ENCODE results near the gene KCTD14.
A peak's percentile ranks its signal among the peaks of the same experiment; 100 is the strongest.
"Not testable (repeated sequence)": the region's sequence is repeated elsewhere in the genome, so short reads cannot be mapped to it uniquely, and the experiment has no call there.

The KCTD14 gene, protein sequence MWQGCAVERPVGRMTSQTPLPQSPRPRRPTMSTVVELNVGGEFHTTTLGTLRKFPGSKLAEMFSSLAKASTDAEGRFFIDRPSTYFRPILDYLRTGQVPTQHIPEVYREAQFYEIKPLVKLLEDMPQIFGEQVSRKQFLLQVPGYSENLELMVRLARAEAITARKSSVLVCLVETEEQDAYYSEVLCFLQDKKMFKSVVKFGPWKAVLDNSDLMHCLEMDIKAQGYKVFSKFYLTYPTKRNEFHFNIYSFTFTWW

DNA sequence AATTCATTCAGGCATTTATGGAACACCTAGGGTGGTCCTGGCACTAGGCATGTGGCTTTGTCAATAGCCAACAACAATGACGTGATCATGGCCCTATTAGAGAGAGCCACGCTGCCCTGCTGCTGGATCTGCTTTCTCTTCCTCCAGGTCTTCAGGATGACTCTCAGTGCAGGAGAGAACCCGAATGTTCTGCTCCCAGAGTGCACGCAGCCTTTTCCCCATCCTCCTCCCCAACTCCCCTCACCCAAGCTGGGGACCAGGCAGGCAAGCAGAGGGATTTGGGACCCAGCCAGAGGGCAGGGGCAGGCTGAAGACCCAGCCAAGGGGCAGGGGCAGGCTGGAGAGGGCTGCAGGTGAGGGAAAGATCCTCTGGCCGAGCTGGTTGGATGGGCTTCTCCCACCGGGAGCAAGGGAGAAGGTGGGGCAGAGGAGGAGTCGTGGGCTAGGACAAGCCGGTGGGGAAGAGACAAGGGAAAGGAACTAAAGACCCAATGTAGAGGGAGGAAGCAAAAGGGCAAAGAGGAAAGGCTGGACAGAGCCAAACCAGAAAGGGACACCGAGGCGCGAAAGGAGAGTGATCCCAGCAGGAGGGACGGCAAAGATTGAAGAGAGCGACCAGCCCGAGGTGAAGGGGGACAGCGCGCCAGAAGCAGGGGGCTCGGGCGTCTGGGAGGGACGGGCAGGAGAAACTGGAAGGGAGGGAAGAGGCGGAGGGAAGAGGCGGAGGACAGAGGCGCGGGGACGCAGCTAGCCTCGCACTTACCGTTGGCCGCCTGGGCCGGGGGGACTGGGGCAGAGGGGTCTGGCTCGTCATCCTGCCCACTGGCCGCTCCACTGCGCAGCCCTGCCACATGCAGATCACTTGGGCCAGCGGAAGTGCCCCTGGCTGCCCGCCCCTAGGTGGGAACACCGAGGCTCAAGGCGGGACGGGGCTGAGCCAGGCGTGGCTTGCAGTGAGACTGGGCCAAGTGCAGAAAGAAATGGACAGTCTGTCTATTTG, at the start of gene KCTD14:
Gene KCTD14 (minus strand): TSS at position 880 of the 1,000 bp plus-strand sequence. CDS start 27 bp downstream, at position 853.
- peak; percentile 50 for DNase-seq (ENCODE audit: low spot score)

DNA sequence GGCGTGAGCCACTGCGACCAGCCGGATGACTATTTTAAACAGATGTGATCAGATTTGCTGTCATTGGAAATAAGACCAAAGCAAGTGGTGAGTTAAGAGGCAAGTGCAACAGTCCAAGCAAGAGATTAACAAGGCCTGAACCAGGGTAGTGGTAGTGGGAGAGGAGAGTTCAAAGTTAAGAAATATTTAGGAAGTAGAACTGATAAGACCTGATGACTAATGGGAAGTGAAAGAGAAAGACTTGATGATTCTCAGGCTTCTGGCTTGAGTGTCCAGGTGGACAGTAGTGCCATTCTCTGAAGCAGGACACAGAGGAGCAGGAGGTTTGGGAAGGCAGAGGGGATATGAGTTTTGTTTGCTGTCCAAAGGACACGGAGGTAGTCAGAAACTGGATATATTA, 49.4 kb upstream of the KCTD14 start:
- no peak for DNase-seq (ENCODE audit: low spot score)

DNA sequence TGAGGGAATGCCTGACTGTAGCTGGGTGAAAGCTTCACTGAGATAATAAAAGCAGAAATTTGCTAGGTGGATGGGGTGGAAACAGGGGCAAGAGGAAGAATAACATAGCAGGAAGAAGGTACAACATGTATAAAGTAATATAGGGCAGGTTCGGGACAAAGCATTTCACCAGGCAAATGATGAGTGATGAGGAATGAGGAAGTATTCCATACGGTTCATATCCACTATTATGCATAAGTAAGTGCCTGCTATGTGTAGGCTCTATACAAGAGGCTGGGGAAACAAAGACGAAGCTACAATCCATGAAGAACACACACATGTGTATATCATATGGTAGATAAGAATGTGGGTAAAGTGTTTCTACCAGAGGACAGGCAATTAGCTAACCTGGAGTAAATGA, 48.6 kb upstream of the KCTD14 start:
- DNase-seq (ENCODE audit: low spot score), result no peak

DNA sequence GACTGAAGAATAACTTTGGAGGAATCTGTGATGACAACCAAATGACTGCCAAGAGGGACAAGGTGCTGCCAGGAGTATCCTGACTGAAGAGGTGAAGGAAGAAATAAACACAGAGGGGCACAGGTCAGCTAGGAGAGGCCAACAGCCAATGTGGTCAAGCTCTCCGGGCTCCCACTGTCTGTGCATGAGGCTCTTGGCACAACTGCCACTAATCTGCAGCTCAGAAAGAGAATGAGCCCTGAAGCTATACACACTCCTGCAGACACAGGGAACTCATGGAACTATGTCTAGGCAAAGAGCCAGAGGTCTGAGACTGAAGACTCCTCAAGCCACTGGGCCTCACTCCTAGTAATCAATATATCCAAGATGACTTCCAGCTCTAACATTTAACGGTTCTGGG, 47.5 kb upstream of the KCTD14 start:
- DNase-seq (ENCODE audit: low spot score), result no peak

DNA sequence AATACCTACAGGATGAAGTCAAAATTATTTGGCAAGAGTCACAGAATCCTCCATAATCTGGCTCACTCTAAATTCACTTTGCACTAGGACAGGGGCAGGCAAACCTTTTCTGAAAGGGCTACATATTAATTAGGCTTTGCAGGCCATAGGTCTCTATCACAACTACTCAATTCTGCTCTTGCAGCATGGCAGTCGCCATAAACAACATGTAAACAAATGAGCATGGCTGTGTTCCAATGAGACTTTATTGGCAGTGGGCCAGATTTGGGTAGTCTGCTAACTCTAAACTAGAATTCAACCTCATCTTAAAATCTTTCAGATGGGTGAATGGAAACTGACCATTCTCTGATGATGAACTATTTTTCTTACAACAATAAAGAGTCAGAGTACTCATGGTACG, 46.4 kb upstream of the KCTD14 start:
- no peak for DNase-seq (ENCODE audit: low spot score)

DNA sequence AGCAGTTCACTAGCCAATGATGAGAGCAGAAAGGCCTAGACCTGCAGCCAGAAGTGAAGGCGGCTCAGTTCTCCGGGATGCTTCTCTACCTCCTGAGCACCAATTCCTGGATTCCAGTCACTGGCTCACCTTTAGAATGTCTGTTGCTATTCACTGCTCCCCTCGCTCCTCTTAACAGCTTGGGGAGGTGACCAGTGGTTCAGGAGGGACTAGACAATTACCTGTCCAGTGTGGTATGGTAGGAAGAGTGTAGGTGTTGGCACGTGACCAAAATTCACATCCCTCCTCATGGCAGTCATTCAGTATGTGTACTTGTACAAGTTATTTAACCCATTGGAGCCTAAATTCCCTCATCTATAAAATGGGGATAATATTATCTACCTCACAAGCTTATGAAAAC, 44.6 kb upstream of the KCTD14 start:
- no peak for DNase-seq (ENCODE audit: low spot score)

DNA sequence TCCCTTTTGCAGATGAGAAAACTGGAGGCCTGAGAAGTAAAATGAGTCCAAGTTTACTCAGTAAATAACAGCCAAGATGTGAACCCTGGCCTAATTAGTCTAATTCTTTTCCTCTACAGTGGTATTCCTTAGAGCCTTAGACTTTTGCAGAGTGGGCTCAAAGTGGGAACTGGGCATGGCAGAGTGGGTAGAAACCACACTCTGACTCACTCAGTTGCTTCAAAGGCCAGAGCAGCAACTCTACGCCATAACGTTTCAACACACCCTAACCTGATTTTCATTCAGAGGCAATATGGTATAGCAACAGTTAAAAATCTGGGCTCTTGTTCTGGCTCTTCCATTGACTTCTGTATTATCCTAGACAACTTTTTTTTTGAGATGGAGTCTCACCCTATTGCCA, 43.4 kb upstream of the KCTD14 start:
- no peak for DNase-seq (ENCODE audit: low spot score)

DNA sequence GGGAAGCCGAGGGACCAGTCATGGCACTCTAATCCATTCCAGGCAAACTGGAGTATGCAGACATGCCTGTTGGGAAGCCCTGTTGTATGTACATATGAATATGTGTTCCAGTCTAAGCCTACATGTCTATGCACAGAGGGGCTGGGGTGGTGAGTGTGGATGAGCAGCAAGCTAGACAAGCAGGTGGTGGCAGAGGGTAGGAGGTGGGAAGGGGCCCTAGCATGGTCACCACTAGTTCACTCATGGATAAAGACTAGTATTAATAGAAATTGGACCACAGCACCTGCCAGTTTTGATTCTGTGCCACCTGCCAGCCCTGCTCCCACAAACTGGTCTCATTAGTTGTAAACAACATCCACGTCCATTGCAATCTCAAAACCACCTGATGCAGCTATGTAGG, 42.1 kb upstream of the KCTD14 start:
- no peak for DNase-seq (ENCODE audit: low spot score)

DNA sequence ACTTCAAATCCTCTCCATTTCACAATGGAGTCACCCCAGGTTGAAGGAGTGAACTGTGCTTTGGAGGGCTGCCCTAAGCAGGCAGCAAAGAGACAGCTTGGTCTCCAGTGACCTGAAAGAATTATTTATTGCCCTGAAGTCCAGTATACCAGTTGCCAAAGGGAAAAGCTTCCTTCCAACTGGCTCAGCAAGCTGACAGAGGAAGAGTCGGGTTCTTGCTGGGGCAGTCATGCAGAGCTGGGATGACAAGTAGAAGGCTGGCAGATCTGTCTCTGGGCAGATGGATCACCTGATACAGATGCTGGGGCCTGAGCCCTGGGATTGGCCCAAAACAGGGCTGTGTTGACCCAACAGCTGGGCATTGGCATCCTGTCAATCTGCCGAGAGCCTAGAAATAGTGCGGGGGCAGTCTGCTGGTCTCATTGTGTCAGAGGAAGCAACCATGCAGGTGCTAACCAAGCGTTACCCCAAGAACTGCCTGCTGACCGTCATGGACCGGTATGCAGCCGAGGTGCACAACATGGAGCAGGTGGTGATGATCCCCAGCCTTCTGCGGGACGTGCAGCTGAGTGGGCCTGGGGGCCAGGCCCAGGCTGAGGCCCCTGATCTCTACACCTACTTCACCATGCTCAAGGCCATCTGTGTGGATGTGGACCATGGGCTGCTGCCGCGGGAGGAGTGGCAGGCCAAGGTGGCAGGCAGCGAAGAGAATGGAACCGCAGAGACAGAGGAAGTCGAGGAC, 40.5 kb upstream of the KCTD14 start, which contains the start of gene THRSP:
Gene THRSP (plus strand): TSS at position 422 of the 742 bp plus-strand sequence. CDS start 21 bp downstream, at position 443.
- no peak for DNase-seq (ENCODE audit: low spot score)

DNA sequence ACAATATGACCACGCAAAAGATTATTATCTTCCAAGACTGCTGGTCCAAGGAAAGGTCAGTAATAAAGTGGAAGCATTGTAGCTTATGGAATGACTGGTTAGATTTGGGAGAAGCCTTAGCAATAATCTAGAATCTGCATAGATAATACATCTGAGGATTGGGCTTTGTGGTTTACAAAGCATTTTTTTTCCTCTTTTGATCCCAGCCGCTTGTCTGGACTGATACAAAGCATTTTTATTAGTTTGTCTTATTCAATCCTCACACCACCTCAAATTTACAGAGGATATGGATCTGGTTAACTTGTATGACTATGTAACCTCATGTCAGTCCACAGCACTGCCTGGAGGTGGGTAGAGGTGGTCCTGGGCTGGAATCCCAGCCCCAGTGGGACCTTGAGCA, 39.6 kb upstream of the KCTD14 start:
- no peak for DNase-seq (ENCODE audit: low spot score)

DNA sequence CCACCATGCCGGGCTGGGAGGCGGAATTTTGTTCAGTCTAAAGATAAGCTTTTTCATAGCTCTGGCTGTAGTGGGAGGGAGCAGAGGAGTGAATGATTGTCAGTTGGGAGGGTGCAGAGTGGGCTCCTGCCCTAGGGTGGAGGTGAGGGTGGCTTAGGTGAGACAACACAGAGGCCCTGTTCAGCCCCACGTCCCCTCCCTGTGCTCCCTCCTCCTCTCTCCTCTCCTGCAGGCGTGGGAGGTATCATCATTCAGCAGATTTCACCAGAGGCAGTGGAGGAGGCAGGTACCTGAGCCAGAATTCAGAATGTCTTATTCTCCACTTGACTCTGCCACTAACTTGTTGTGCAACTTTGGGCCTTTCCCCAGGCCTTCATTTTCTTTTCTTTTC, 38.8 kb upstream of the KCTD14 start:
- no peak for DNase-seq (ENCODE audit: low spot score)

DNA sequence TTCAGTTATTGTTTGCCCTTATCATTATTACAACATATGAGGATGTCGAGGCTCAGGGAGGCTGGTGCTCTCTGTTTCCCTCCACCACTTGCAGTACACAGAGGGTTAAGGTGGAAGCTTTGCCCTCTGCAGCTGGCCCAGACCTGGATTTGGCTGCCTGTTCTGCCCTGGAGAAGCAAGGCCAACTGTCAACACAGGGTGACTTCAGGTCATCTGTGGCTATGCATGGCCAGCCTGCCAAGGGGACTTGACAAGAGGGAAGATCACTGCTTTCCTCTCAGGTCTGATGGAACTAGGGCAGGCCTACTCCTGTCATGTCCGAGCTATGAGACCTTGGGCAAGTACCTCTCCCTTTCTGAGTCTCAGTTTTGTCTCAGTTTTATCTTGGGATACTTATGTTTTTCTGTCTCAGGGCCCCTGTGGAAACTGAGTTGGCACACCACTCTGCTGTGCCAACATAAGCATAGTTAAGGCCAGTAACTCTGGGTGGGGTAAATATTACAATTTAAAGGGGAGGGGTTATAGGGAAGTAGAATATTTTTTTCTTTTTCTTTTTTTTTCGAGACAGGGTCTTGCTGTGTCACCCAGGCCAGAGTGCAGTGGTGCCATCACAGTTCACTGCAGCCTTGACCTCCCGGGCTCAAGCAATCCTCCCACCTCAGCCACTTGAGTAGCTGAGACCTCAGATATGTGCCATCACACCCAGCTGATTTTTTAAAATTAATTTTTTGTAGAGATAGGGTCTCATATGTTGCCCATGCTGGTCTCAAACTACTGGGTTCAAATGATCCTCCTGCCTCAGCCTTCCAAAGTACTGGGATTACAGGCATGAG, 38.2 kb upstream of the KCTD14 start:
- no peak for DNase-seq (ENCODE audit: low spot score)

DNA sequence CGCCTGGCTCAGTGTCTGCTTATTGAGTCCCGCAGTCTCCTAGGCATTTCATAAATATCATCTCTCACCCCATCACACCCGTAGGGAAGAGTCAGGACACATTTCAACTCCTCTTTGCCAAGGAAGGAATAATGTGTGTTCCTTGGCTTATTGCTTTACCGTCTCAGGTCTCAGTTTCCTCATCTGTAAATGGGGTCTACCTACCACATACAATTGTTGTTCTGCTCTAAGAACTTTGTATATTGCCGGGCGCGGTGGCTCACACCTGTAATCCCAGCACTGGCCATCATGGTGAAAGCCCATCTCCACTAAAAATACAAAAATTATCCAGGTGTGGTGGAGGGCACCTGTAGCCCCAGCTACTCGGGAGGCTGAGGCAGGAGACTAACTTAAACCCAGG, 37.5 kb upstream of the KCTD14 start:
- no peak for DNase-seq (ENCODE audit: low spot score)

DNA sequence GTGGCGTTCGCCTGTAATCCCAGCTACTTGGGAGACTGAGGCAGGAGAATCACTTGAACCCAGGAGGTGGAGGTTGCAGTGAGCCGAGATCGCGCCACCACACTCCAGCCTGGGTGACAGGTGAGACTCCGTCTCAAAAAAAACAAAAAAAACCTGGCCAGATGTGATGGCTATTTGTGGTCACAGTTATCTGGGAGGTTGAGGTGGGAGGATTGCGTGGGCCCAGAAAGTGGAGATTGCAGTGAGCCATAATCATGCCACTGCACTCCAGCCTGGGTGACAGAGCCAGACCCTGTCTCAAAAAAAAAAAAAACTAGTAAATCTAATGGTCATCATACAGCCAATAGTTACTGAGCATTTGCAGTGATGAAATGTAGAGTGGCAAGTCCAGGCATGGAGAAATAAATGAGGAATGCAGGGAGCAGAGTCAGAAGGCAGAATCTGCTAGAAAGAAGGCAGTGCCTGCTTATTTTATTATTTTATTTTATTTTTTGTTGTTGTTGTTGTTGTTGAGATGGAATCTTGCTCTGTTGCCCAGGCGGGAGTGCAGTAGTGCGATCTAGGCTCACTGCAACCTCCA, 36.8 kb upstream of the KCTD14 start:
- not testable (repeated sequence) for DNase-seq (ENCODE audit: low spot score)

DNA sequence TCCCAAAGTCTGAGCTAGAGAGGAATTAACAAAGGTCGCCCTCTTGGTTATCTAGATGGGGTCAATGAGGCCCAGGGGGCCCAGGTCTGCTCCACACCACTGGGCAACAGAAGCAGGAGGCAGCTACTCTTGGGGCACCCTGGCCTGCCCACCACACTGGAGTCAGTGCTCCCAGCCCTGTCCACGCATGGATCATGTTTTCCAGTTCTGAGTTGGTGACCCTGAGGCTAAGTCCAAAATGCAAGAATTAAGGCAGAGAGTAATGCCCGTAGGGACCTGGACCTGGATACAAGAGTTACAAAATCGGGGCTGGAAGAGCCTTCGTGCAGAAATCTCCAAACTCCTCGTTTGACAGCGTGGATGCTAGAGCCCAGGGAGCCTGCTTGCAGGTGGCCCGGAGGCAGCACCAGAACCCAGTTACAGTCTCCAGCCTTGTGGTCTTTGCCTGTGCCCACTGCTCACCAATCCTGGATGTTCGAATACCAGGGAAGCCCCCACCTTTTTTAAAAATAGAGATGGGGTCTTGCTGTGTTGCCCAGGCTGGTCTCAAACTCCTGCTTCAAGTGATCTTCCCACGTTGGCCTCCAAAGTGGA, 34.5 kb upstream of the KCTD14 start:
- DNase-seq (ENCODE audit: low spot score), result no peak

DNA sequence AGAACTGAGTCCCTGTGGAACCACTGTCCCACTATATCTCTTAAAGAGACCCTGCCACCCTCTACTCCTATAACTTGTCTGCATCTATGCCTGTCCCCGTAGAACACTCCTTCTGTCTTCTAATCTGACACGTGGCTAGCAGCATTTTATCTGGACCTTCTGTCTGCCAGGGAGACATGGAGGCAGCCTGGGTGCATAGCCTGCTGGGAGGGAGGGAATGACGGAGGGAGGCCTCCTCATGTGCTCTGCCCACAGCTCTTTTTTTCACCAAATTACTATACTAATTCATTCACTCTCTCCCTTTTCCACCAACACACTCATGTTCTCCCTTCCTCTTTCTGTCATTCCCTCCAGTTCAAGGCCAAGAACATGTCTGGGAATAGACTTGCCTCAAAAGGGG, 33.0 kb upstream of the KCTD14 start:
- no peak for DNase-seq (ENCODE audit: low spot score)

DNA sequence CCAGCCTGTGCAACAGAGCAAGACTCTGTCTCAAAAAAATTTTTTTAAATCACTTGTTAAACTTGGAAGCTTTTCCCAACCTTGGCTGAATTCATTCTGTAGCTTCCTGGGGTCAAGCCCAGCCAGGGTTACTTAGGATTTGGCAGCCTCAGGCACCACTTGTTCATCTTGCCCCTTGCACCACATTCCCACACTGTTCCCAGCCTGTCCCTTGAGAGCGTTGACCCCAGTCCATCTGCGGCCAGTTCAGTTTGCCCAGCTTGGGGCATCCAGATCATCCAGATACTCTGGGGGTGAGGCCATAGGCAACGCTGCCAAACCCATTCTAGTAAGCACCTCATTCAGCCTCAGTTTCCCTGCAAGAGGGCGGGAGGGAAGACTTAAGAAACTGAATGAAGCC, 31.9 kb upstream of the KCTD14 start:
- DNase-seq (ENCODE audit: low spot score), result no peak

DNA sequence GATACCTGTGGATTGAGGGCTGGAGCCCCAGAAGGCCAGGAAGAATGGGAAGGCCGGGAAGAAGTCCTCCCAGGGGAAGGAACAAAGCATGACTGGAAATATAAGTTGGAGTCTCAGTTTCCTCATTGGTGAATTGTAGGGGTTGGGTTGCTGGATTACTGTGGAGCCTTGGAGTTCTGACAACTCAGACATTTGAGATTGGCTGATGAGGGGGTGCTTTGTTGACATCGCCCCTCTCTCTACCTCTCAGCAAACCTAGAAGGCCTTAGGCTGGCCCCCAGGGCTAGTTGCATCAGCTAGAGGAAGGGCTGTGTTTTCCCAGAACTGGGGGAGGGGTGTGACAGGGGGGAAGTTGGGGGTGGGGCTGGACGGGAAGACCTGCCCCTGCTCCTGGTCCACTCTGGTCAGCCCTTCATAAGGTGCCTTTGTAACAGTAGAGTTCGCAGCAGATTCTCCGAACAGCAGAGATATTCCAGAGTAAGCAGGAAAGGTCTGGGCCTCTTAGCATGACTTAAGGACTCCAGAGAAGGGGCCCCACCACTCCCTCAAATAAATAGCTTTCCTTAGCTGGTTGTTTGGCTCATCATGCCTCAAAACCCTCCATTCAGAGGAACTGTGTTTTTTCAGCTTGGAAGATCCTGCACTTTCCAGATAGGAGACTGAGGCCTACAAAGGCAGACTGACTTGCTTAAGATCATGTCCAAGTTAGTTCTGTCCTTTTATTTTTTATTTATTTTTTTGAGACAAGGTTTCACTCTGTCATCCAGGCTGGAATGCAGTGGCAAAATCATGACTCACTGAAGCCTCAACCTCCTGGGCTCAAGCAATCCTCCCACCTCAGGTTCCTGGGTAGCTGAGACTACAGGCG, 28.1 kb upstream of the KCTD14 start:
- DNase-seq (ENCODE audit: low spot score), result peak; percentile 46

DNA sequence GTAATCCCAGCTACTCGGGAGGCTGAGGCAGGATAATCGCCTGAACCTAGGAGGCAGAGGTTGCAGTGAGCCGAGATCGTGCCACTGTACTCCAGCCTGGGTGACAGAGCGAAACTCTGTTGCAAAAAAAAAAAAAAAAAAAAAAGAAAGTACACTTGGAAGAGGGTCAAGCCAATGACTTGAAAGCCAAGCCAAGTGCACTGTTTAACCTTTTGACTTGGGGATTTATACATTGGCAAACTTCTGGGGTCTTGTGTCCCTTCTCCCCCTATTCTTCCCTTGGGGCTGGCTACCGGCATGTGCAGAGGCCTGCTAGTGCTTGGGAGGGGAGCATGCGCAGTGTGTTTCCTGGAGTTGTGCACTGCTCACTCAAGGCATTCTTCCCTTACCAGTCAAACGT, 26.3 kb upstream of the KCTD14 start:
- DNase-seq (ENCODE audit: low spot score), result no peak

DNA sequence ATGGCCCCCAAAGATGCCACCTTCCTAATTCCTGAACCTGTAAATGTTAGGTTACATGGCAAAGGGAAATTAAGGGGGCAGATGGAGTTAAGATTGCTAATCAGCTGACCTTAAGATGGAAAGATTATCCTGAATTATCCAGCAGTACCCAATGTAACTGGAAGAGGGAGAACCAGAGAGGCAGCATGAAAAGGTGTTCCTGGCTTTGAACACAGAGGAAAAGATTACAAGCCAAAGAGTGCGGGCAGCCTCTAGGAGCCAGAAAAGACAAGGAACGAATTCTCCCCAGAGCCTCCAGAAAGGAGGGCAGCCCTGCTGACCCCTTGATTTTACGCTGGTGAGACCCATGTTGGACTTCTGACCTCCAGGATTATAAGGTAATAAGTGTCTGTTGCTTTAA, 25.5 kb upstream of the KCTD14 start:
- DNase-seq (ENCODE audit: low spot score), result no peak
